GM12864 (cell line): Measurements from ENCODE around the gene DYDC2.

Experiments
- DNase-seq: peaks from one replicate; pipeline ENCODE4 v3.0.0-alpha.2; 2011; ENCODE audit warnings: low read depth
- H3K4me3 ChIP-seq: 2 replicates; pipeline ENCODE4 v1.5.1; 2011; ENCODE audit warnings: mild to moderate bottlenecking, low read depth, low read length, control low read depth
- TF ChIP-seq, protein P1 (sequence below): IDR thresholded peaks from 2 replicates; pipeline ENCODE4 v1.5.1; 2011; ENCODE audit warnings: low read depth, mild to moderate bottlenecking, moderate library complexity, low read length, control low read depth, inconsistent platforms; ENCODE audit errors: missing control alignments

Gene DYDC2

DNA sequence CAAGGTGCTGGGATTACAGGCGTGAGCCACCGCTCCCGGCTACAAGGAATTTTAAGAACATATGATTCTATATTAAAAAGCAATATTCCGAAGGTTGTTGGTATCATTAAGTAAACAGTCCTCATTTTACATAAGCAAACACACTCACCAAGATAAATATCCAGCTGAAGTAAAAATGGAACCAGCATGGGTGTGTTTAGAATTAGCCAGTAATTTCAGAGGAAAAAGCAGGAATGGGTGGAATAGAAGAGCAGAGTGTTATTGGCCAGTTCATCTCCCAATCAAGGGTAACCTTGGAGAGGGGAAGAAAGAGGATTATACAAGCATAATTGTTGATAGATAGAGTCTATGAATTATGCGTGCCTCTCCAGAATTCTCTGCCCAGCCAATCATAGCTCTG is 35.4 kb upstream of the DYDC2 start:
- no peak overlapping the region for H3K4me3 ChIP-seq
- no peak for DNase-seq
- TF ChIP-seq, protein P1, sequence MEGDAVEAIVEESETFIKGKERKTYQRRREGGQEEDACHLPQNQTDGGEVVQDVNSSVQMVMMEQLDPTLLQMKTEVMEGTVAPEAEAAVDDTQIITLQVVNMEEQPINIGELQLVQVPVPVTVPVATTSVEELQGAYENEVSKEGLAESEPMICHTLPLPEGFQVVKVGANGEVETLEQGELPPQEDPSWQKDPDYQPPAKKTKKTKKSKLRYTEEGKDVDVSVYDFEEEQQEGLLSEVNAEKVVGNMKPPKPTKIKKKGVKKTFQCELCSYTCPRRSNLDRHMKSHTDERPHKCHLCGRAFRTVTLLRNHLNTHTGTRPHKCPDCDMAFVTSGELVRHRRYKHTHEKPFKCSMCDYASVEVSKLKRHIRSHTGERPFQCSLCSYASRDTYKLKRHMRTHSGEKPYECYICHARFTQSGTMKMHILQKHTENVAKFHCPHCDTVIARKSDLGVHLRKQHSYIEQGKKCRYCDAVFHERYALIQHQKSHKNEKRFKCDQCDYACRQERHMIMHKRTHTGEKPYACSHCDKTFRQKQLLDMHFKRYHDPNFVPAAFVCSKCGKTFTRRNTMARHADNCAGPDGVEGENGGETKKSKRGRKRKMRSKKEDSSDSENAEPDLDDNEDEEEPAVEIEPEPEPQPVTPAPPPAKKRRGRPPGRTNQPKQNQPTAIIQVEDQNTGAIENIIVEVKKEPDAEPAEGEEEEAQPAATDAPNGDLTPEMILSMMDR, result no peak

DNA sequence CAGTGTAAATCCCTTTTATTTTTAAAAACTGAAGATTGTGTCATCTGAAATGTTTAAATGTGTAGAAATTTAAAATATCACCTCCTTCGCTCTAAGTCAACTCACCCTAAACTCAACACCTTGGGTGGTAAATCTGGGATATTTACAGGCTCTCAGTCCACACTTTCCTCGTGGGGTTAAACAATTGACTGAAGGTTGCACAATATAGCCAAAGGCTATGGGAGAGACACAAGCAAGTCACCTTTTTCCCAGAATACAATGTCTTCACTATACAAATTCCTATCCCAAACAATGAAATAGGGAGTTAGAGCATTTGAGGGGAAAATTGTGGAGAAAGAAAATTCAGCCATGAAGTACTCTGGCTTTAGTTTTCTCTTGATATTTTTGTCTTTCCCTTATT is 34.4 kb upstream of the DYDC2 start:
- no peak for DNase-seq
- no peak overlapping the region for H3K4me3 ChIP-seq
- TF ChIP-seq, protein P1, result no peak

DNA sequence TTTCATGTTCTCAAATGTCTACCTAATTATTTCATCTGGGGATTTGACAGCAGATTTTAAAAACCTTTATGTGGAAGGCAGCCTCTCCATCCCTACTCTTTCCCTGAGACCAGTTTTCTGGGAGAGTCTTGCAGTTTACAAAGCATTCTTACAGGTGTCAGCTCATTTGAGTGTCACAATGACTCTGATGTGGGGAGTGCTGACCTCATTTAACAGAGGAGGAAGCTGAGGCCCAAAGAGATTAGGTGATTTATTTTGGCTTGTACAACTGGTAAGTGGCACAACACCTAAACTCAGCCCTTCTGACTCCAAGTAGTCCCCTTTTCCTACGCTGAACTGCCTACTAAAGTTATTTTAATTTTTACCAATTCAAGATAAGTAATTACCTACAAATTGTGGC is 33.9 kb upstream of the DYDC2 start:
- no peak for DNase-seq
- no peak overlapping the region for H3K4me3 ChIP-seq
- TF ChIP-seq, protein P1, result no peak

GRCh38 chr10:80323311-80323710 is 33.3 kb upstream of the DYDC2 start:
- TF ChIP-seq, protein P1, result no peak
- H3K4me3 ChIP-seq, result no peak overlapping the region
- no peak for DNase-seq

GRCh38 chr10:80324086-80324485 is 32.5 kb upstream of the DYDC2 start:
- TF ChIP-seq, protein P1, result no peak

GRCh38 chr10:80324891-80325364 is 31.7 kb upstream of the DYDC2 start:
- TF ChIP-seq, protein P1, result no peak
- DNase-seq, result no peak
- no peak overlapping the region for H3K4me3 ChIP-seq

More at GRCh38 chr10:80324086-80324485, 32.5 kb upstream of the DYDC2 start:
- no peak for DNase-seq
- H3K4me3 ChIP-seq, result no peak overlapping the region

DNA sequence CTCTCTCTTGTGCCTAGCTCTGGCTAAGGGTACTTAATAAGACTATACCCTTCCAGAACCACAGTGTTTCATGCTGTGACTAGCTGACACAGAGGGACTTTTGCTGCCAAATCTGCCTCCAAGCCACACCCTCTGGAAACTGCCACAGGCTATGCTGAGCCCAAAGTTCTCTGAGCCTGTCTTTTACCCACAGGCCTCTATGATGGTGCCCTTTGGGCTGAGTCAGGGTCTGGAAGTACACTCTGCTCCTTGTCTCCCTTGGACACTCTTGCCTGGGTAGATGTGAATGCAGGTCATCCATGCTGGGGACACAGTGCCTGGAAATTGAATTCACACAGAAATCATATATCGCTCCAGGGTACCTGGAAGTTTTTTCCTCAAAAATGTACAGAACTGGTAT is 22.6 kb upstream of the DYDC2 start:
- DNase-seq, result no peak
- TF ChIP-seq, protein P1, result no peak

More for the DNA sequence above, 22.6 kb upstream of the DYDC2 start:
- no peak overlapping the region for H3K4me3 ChIP-seq
